Spleen (tissue), 11 donors: ENCODE results near the gene ABTB2. TPM values are rescaled to one million over a fixed set of nuclear protein-coding genes. Genes with fewer than 3 reads are reported as not detected.

Source experiments
- DNase-seq: peaks from one replicate; pipeline ENCODE4 v3.0.0-alpha.2; 2020
- H3K27ac ChIP-seq, 8 donors: fragments of 200-600 bp; sonication (generic) in 7 of 8; 1 replicate in 4 of 8; 2 replicates in 4 of 8; pipeline versions ENCODE4 v1.5.0 to v1.8.0; 2016 to 2021; ENCODE audit warnings: inconsistent platforms in 4 of 8, mild to moderate bottlenecking in 4 of 8, moderate library complexity in 1 of 8
- H3K27me3 ChIP-seq, 7 donors: fragments of 200-600 bp; sonication (generic) in 6 of 7; replicated peaks in 1 of 7; 1 replicate in 4 of 7; 2 replicates in 3 of 7; pipeline versions ENCODE4 v1.5.0 to v1.8.0; 2016 to 2021; ENCODE audit warnings: inconsistent platforms in 3 of 7, mild to moderate bottlenecking in 1 of 7
- H3K36me3 ChIP-seq, 6 donors: fragments of 200-600 bp; sonication (generic) in 5 of 6; 1 replicate in 4 of 6; 2 replicates in 2 of 6; pipeline versions ENCODE4 v1.5.0 to v1.8.0; 2016 to 2021; ENCODE audit warnings: inconsistent platforms in 2 of 6
- H3K4me1 ChIP-seq, 6 donors: fragments of 200-600 bp; sonication (generic) in 5 of 6; 1 replicate in 3 of 6; 2 replicates in 3 of 6; pipeline versions ENCODE4 v1.5.0 to v1.8.0; 2016 to 2021; ENCODE audit warnings: inconsistent platforms in 3 of 6
- H3K4me3 ChIP-seq, 8 donors: fragments of 200-600 bp; sonication (generic) in 7 of 8; 1 replicate in 4 of 8; 2 replicates in 4 of 8; pipeline versions ENCODE4 v1.5.0 to v1.8.0; 2016 to 2021; ENCODE audit warnings: inconsistent platforms in 4 of 8, mild to moderate bottlenecking in 4 of 8, moderate library complexity in 2 of 8
- H3K9me3 ChIP-seq, 8 donors: fragments of 200-600 bp; sonication (generic) in 7 of 8; 1 replicate in 4 of 8; 2 replicates in 4 of 8; pipeline versions ENCODE4 v1.5.0 to v1.8.0; 2016 to 2021; ENCODE audit warnings: inconsistent platforms in 4 of 8
- POLR2A ChIP-seq, 3 donors: fragments of 450-650 bp; IDR thresholded peaks; one replicate each; pipeline ENCODE4 v1.5.1; 2017; ENCODE audit warnings: antibody characterized with exemption in 3 of 3, mild to moderate bottlenecking in 1 of 3
- POLR2AphosphoS5 ChIP-seq, 3 donors: sonication (generic); formaldehyde crosslinking; IDR thresholded peaks; one replicate each; pipeline ENCODE4 v1.5.1; 2017; ENCODE audit warnings: antibody characterized with exemption in 3 of 3
- WGBS, 5 donors: extraction: QIAGEN DNeasy Blood & Tissue Kit in 3 of 5; methylation state at CpG; one replicate each; pipeline versions ENCODE4 v1.1.5 to v1.1.7; 2013 to 2018; 5-methylcytosine and 5-hydroxymethylcytosine counted together
- intact Hi-C: fragments of 100-400 bp; cut with DNase I; formaldehyde crosslinking; loops from one replicate; pipeline ENCODE4 v1.15.0; 2023; ENCODE audit warnings: low total_unique reads
- polyA plus RNA-seq, 3 donors: library from polyadenylated mRNA; stranded (reverse); fragments of 200-250 nt; gene quantifications; one replicate each; pipeline ENCODE4 v1.2.1, GENCODE V29; 2013
- total RNA-seq, 7 donors: library from RNA; depleted of rRNA in 3 of 7; stranded (reverse); fragments of >200 nt in 3 of 7; fragmentation: NEBNext Ultra II Directional in 4 of 7; extraction: Animal tissue kit (Norgen Biotek cat#: 25700) in 4 of 7; gene quantifications; one replicate each; pipeline versions ENCODE4 v1.1.0 to v1.2.1, GENCODE V29; 2016 to 2021
- TF ChIP-seq, protein P1 (sequence below), 11 experiments: fragments of 200-600 bp in 7 of 11; fragments of 450-650 bp in 4 of 11; sonication (generic) in 4 of 11; IDR thresholded peaks in 8 of 11; conservative IDR thresholded peaks in 3 of 11; 1 replicate in 7 of 11; 2 replicates in 4 of 11; pipeline versions ENCODE4 v1.4.0 to v1.8.0; 2016 to 2021; ENCODE audit warnings: antibody characterized with exemption in 11 of 11, inconsistent platforms in 4 of 11, mild to moderate bottlenecking in 1 of 11
- donor health status: healthy with polysubstance abuse.
- donor health status: DM: no; HTN: no; CAD: no; lungs with moderate emphysema.
- donor health status: DM: no; HTN: no; CAD: no.
- donor health status: Bipolar disorder and iron deficiency.
- donor health status: healthy.
- donor health status: DM: no; HTN: no; CAD: no.
- donor health status: DM: yes; HTN: yes; CAD: no.

ABTB2 gene
- total and polyA plus RNA-seq, 10 donors, result 0.41 to 2.9 (median 1.7) TPM

- WGBS, 5 donors, result 84 to 97% (median 91%) methylated on average over 4 of the region's 4 CpGs
- intact Hi-C loops, result no loop called here
- H3K9me3 ChIP-seq, result no peaks in the 10 kb centered on the region
- no peak overlapping the region for H3K4me3 ChIP-seq
- no peak for DNase-seq
- no peaks in the 10 kb centered on the region for H3K36me3 ChIP-seq
- H3K27ac ChIP-seq, result no peak overlapping the region
- TF ChIP-seq POLR2A (IDR thresholded peaks at IDR 0.05) (no peak), POLR2AphosphoS5 (IDR thresholded peaks at IDR 0.05) (no peak)
- TF ChIP-seq, protein P1, sequence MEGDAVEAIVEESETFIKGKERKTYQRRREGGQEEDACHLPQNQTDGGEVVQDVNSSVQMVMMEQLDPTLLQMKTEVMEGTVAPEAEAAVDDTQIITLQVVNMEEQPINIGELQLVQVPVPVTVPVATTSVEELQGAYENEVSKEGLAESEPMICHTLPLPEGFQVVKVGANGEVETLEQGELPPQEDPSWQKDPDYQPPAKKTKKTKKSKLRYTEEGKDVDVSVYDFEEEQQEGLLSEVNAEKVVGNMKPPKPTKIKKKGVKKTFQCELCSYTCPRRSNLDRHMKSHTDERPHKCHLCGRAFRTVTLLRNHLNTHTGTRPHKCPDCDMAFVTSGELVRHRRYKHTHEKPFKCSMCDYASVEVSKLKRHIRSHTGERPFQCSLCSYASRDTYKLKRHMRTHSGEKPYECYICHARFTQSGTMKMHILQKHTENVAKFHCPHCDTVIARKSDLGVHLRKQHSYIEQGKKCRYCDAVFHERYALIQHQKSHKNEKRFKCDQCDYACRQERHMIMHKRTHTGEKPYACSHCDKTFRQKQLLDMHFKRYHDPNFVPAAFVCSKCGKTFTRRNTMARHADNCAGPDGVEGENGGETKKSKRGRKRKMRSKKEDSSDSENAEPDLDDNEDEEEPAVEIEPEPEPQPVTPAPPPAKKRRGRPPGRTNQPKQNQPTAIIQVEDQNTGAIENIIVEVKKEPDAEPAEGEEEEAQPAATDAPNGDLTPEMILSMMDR (IDR thresholded peaks at IDR 0.05 in 8 of 11, conservative IDR thresholded peaks at IDR 0.05 in 3 of 11), result no peak
- H3K27me3 ChIP-seq, result no peaks in the 10 kb centered on the region
- H3K4me1 ChIP-seq, result peaks cover 0 to 8% (median 0%) of the 10 kb centered on the region in 6 donors
These were observed 40.1 kb downstream of the ABTB2 start for GRCh38 chr11:34317666-34318065.

DNA sequence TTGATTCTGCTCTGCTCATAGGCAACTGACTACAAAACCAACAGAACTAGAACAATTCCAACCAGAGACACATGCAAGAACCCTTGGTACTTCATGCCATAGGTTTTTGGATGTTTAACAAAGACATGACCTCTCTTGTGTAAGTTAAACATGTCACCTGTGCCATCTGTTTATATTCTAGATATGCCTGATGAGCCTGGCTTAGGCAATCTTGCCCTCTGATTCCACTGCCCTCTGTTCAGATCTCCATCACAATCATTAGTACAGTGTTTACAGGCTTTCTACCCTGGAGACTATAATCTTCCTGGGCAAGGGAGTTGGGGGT, 40.8 kb downstream of the ABTB2 start:
- Histone ChIP-seq H3K4me3 (no peak overlapping the region), H3K4me1 (peaks cover 0 to 8% (median 0%) of the 10 kb centered on the region in 6 donors), H3K36me3 (no peaks in the 10 kb centered on the region), H3K9me3 (no peaks in the 10 kb centered on the region), H3K27me3 (no peaks in the 10 kb centered on the region), H3K27ac (no peak overlapping the region)
- intact Hi-C loops, result no loop called here
- TF ChIP-seq POLR2AphosphoS5 (IDR thresholded peaks at IDR 0.05) (no peak), POLR2A (IDR thresholded peaks at IDR 0.05) (no peak)
- TF ChIP-seq, protein P1 (IDR thresholded peaks at IDR 0.05 in 8 of 11, conservative IDR thresholded peaks at IDR 0.05 in 3 of 11), result no peak
- DNase-seq, result no peak

- H3K4me1 ChIP-seq, result peaks cover 0 to 8% (median 0%) of the 10 kb centered on the region in 6 donors
- DNase-seq, result no peak
- H3K27ac ChIP-seq, result no peak overlapping the region
- 63 to 77% (median 63%) methylated on average over 8 of the region's 8 CpGs for WGBS, 5 donors
- H3K27me3 ChIP-seq, result no peaks in the 10 kb centered on the region
- intact Hi-C loops, result no loop called here
- H3K9me3 ChIP-seq, result no peaks in the 10 kb centered on the region
- no peaks in the 10 kb centered on the region for H3K36me3 ChIP-seq
- TF ChIP-seq POLR2AphosphoS5 (IDR thresholded peaks at IDR 0.05) (no peak), POLR2A (IDR thresholded peaks at IDR 0.05) (no peak)
- TF ChIP-seq, protein P1 (IDR thresholded peaks at IDR 0.05 in 8 of 11, conservative IDR thresholded peaks at IDR 0.05 in 3 of 11), result no peak
- H3K4me3 ChIP-seq, result no peak overlapping the region
These were observed 41.3 kb downstream of the ABTB2 start for GRCh38 chr11:34316347-34317035.

- no peak for DNase-seq
- no peak overlapping the region for H3K4me3 ChIP-seq
- WGBS, 5 donors, result 85 to 94% (median 86%) methylated on average over 5 to 7 of the region's 7 CpGs
- no peaks in the 10 kb centered on the region for H3K27me3 ChIP-seq
- intact Hi-C loops, result no loop called here
- no peaks in the 10 kb centered on the region for H3K36me3 ChIP-seq
- H3K4me1 ChIP-seq, result peaks cover 0 to 8% (median 0%) of the 10 kb centered on the region in 6 donors
- no peak for TF ChIP-seq POLR2A (IDR thresholded peaks at IDR 0.05)
- TF ChIP-seq POLR2AphosphoS5 (IDR thresholded peaks at IDR 0.05), result no peak
- TF ChIP-seq, protein P1 (IDR thresholded peaks at IDR 0.05 in 8 of 11, conservative IDR thresholded peaks at IDR 0.05 in 3 of 11), result no peak
- no peak overlapping the region for H3K27ac ChIP-seq
- H3K9me3 ChIP-seq, result no peaks in the 10 kb centered on the region
These were observed 42.4 kb downstream of the ABTB2 start for GRCh38 chr11:34315394-34315793.
